Fibroblast of peridontal ligament (primary cell): ENCODE results near the gene DIS3L.
"Not testable (repeated sequence)": the region's sequence is repeated elsewhere in the genome, so short reads cannot be mapped to it uniquely, and the experiment has no call there.

Source experiments
- DNase-seq: peaks from one replicate; pipeline ENCODE4 v3.0.0-alpha.2; 2010; ENCODE audit errors: extremely low read depth

Gene DIS3L

DNA sequence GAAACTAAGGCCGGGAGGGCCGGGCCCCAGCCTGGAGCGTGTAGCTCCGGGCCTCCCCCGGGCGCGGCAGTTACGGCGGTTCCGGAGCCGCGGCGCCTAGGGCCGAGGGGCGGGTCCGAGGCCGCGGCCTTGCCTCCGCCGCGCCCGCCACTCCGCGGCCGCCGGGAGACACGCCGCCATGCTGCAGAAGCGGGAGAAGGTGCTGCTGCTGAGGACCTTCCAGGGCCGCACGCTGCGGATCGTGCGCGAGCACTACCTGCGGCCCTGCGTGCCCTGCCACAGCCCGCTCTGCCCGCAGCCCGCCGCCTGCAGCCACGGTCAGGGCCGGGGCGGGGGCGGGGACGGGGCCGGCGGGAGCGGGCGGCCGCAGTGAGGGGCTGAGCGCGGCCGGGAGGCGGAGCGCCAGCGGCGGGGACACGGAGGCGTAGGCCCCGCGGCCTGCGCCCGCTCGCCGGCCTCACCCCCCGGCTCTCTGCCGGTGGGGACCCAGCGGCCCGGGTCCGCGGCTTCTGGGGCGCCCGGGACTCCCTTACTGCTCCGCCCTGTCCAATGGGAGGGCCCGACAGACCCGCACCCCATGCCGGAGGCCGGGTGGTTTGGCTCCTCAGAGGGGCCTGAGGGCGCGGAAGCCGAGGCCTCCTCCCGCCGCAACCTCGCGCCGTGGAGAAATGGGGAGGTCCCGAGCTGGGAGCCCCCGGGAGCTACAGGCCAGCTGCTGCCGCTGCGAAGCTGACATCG, at the start of gene DIS3L:
Gene DIS3L, plus strand, starts transcription at position 150 of the 738 bp plus-strand sequence. Its CDS starts 29 bp downstream, at position 179.
- peak; percentile 22 for DNase-seq

DNA sequence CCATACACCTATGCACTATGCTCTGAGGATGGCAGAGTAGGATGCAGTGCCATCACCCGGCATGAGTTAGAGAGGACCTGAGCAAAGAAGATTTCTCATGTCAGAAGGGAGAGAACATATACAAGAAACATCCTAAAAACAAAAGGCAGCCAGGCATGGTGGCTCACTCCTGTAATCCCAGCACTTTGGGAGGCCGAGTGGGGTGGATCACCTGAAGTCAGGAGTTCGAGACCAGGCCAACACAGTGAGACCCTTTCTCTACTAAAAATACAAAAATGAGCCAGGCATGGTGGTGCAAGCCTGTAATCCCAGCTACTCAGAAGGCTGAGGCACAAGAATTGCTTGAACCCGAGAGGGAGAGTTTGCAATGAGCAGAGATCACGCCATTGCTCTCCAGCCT, 47.5 kb upstream of the DIS3L start:
- DNase-seq: not testable (repeated sequence)

DNA sequence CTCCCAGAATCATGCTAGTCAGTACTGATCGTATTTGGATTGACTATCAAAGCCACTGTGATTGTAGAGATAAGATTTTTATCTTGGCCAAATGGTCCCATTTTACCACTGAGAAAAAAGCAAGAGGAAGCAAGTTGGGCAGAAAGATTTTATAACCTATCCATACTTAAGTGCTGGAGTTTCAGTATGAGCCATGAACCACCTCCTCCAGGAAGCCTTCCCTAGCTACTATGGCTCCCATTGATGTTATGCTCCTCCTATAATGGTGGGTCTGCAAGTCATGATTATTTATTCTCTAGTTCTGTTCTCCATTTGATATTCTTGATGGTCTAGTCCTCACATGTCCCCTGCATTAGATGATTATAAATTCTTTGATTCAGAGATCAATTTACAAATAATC, 46.4 kb upstream of the DIS3L start:
- no peak for DNase-seq

GRCh38 chr15:66249605-66250174, 43.7 kb upstream of the DIS3L start:
- peak; percentile 34 for DNase-seq

DNA sequence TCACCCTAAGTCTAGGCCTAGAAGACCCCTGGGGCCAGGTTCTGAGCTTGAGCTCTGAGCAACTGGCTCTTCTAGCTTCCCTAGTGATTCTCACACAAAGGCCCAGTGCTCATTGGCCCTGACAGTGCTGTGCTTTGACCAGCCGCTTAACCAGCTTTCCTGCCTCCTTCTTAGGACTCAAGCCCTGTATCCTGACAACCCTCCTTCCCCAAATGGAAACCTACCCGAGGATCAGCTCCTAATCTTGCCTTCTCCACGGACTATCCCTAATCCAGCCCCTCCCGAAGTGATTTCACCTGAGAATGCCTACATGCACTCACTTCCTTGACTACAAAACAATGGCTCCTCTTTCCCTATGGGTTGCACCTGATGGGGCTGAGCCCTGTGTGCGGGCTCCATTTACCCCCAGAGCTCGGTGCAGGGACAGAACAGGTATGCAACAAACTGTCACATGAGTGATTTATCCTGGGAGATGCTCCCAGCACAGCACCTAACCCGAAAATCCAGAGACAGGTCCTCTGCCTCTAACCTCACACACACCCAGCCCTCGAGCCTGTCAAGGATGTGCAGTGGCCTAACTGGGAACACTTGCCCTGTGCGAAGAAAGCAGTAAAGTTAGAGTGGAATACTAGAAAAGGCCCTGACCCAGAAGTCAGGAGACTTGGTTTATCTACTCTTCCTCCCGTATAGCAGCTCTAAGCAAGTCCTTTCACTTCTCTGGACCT, 42.1 kb upstream of the DIS3L start:
- no peak for DNase-seq

DNA sequence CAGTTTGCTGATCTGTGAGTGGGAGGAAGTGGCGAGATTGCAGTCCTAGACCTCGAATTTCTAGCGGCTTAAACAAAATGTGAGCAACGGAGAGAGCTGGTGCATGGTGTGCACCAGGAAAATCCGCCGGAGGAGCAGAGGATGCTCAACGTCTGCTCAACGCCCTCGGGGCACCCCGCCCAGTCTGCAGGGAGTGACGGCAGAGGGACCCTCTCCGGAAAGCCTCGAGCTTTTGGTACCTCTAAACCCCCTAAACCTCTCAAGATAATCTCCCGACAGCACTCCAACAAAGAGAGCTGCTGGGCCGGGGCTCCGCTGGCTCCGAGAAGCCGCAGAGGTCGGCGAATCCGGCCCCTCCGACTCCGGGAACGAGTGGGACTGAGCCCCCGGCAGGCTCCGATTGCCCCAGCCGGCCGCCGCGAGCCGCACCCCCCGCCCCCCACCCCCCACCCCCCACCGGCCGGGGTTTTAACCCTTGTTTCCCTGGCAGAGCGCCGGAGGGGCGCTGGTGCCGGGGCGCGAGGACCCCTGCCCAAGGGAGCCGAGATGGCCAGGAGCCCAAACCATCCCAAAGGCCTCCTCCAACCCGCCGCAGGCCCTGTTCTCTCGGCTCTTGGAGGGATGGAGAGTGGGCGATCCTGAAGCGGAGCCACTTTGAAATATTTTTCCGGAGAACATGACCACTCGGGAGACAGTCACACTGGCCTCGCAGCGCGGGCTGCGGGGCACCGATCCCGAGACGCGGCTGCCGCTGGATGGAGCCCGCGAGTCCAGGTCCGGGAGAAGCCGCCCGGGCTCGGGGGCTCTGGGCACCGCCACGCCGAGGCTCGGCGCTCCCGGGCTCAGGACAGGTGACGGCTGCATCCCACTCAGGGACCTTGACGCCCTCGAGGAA, 41.3 kb upstream of the DIS3L start:
- DNase-seq: no peak

DNA sequence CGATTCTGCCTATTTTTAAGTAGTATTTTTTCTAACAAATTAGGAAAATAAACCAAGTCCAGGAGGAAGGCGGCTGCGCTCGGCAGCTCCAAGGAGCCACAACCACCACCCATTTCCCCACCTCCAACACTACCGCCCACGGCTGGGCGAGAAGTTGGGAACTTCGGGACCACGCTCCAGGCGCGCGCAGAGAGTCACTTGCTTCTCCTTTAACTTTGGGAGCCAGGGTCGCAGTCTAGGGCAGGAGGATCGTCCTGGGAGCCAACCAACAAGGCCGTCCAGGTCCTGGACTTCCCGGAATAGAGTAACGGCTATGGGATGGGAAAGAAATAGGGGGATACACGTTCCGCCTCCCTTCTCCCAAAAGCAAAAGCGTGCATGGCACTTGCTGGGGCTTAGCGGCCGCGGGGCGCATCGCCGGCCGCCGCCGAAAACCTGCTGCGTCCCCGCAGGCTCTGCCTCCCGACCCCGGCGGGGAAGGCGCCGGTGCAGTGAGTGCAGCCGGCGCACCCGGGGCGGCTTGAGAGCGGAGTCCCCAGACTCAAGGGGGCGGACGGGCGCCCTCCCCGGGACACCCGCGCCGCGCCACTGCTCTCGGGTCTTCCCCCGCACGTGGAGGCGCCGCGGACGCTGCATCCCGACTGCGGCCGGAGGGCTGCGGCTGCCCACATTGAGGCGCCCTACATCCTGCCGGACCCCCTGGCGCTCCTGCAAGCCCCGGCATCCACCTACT, 40.5 kb upstream of the DIS3L start:
- DNase-seq: peak; percentile 17

DNA sequence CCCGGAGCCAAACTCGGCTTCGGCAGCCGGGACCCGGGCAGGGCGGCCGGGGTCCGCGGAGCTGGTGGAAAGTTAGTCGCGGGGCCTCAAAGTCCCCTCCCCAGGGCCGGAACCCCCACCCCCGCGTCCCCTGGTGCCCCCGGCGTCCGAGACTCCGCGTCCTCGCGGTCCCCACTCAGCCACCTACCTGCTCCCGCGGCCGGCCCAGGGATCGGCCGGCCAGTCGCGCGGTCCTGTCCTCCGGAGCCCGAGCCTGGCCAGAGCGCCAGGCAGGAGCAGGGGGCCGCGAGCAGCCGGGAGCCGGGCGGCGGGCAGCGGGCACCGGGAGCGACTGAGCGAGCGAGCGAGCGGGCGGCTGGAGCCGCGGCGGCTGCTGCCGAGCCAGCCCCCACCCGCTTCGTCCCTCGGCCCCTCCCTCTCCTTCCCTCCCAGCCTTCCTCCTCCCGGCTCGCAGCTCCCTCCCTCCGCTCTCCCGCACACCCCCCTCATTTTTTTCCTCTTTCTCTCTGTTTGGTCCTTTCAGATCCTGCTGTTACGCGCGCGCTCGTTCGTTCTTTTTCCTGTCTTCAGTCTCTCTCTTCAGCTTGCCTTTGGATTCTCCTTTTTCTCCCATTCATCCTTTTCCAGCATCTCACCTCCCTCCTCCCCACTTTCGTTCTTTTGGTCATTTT, 39.8 kb upstream of the DIS3L start, which contains the start of gene MEGF11:
Gene MEGF11, minus strand, starts transcription at position 333 of the 671 bp plus-strand sequence. CDS start 125,347 bp downstream, outside the sequence.
- DNase-seq: peak; percentile 35

DNA sequence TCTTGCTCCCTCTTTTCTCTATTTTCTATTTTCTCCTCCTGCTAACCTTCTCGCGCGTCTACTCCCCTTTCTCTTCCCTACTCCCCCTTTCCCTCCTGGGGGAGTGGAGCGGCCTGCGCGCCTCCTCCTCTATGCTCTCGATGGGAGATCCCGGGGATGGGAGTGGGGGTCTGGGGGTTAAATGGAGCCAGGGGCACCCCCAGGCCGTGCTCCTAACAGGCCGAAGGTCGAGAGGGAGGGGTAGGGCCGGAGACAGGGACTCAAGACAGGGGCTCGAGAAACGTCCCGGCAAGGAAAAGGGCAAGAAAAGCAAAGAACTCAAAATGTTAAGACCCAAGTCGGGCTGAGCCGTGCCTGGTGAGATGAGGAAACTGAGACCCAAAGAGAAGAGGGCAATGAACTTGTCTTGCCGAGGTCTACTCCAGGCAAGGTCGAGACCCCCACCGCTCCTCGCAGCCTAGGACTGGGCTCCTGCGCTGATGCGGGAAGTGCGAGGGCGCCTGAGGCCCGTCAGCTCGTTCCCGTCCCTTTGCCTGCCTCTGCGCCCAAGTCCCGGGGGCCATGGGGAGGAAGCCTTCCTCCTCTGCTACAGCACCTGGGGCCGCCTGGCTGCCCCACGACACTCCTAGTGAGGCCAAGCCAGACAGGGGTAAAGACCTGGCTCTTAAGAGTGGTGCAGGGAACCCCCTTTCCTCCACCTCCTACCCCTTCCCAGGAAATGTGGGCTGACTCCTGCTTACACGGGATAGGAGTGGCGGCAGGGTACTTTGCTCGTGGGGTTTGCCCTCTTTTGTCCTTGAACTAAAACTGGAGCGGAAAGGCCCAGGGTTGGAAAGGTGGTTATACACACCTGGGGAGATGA, 39.0 kb upstream of the DIS3L start:
- no peak for DNase-seq

DNA sequence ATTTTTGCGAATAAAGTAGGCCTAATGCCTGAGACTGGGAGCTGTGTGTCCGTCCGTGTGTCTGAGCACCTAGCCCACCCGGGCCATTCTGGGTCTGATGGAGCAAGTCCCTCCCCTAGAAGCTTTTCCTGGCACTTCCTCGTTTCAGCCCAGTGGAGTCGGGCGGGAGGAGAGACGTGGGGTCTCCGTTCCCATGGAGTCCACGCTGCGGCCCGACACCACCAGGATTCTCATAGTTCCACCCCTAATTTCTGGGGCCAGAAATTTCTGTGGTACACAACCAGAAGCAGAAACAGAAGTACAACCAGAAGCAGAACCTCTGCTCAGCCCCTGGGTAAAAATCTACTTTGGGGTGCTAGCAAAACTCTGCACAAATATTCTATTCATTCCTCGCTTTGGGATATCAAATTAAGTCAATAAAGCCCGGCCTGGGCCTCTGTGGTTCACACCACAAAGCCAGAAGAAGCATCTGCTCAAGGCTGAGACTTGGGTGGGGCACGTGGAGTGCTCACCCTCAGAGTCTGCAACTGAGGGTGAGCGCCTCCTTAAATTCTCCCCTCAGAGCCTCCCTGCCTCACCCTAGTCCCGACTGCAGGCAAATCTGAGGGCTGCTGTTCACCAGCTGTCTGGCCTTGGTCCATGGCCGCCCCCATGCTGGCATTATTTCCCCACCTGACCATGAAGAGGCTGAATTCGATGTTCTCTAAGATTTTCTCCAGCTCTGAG, 38.3 kb upstream of the DIS3L start:
- DNase-seq: no peak

- DNase-seq: no peak
These were observed 36.7 kb upstream of the DIS3L start for GRCh38 chr15:66256692-66257091.

DNA sequence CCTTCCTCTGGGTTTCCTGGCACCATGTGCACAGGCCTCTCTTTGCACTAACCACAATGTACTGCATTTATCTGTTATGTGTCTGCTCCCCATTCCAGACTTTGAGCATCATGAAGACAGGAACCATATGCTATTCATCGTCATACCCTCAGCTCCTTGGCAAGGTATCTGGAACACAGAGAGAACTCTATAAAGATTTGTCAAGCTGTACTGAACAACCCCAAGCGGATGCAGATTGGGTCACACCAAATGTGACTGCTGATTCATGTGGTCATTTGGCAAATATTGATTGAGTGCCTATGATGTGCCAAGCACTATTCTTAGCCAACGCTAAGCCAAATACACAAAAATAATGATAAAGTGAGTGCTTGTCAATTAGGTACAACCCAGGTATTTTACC, 32.3 kb upstream of the DIS3L start:
- DNase-seq: no peak

GRCh38 chr15:66262837-66263236, 30.5 kb upstream of the DIS3L start:
- not testable (repeated sequence) for DNase-seq

DNA sequence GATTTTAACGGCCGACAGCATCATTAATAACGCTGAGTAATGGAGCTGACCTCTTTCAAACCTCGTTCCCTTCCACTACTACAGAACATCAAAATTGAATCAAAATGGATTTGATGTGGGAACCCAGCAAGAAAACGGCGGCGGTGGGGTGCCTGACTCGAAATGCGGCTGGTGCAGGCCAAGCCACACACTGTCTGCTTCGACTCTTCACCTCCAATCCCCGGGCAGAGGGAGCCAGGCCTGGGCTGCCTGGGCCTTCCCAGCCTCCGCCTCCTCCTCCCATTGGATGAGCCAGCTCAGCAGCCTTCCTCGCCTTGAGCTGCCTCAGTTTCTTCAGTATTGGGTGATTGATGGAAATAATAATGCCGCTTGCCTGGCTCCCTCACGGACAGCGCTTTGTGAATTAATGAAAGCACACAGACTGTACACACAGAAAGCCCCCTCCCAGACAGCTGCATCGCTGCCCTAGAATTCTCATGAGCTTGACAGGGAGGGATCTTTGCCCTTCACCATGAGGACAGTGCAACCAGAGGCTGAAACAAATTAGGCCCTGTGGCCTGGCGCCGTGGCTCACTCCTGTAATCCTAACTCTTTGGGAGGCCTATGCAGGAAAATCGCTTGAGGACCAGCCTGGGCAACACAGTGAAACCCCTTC, 28.4 kb upstream of the DIS3L start:
- DNase-seq: no peak

GRCh38 chr15:66269326-66270090, 23.9 kb upstream of the DIS3L start:
- DNase-seq: no peak

DNA sequence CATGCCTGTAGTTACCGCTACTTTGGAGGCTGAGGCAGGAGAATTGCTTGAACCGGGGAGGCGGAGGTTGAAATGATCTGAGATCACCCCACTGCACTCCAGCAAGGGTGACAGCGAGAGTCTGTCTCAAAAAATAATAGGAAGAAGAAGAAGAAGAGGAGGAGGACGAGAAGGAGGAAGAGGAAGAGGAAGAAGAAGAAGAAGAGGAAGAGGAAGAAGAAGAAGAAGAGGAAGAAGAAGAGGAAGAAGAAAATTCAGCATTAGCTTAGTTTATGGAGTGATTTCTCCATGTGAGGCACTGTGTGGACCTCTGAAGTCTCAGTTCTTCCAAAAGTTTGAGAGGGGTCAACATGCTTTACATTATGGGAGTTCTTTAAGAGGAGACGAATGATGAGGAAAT, 22.4 kb upstream of the DIS3L start:
- DNase-seq: no peak

GRCh38 chr15:66275352-66275751, 18.0 kb upstream of the DIS3L start:
- no peak for DNase-seq

GRCh38 chr15:66276546-66276945, 16.8 kb upstream of the DIS3L start:
- DNase-seq: no peak
